Osteoblast (primary cell): ENCODE results near the gene SMARCA4. TPM values are rescaled to one million over a fixed set of nuclear protein-coding genes. Genes with fewer than 3 reads are reported as not detected.
"Not testable (repeated sequence)": the region's sequence is repeated elsewhere in the genome, so short reads cannot be mapped to it uniquely, and the experiment has no call there.

Experiments used
- DNase-seq: peaks from one replicate; pipeline ENCODE4 v3.0.0; 2011; ENCODE audit warnings: low spot score, mixed read lengths; ENCODE audit not compliant: insufficient read length; ENCODE audit errors: missing footprints
- H2AFZ ChIP-seq: 2 replicates; pipeline ENCODE4 v1.6.0; 2011; ENCODE audit warnings: mild to moderate bottlenecking, low read length
- H3K27ac ChIP-seq: 2 replicates; pipeline ENCODE4 v1.5.1; 2011; ENCODE audit warnings: mild to moderate bottlenecking, low read depth, low read length, moderate library complexity
- H3K27me3 ChIP-seq: 2 replicates; pipeline ENCODE4 v1.6.0; 2012; ENCODE audit warnings: mild to moderate bottlenecking, control low read depth, inconsistent platforms, low read length, moderate library complexity; ENCODE audit not compliant: insufficient read depth
- H3K36me3 ChIP-seq: 2 replicates; pipeline ENCODE4 v1.5.1; 2011; ENCODE audit warnings: mild to moderate bottlenecking, low read length, control low read depth, moderate library complexity; ENCODE audit not compliant: insufficient read depth
- H3K4me1 ChIP-seq: 2 replicates; pipeline ENCODE4 v1.5.1; 2011; ENCODE audit warnings: mild to moderate bottlenecking, low read length, control low read depth, moderate library complexity; ENCODE audit not compliant: insufficient read depth
- H3K4me2 ChIP-seq: 2 replicates; pipeline ENCODE4 v1.6.0; 2011; ENCODE audit warnings: mild to moderate bottlenecking, low read length; ENCODE audit not compliant: insufficient read depth
- H3K4me3 ChIP-seq: fragments of 200-600 bp; sonication (generic); 3 replicates; pipeline ENCODE4 v1.5.1; 2012; ENCODE audit warnings: mild to moderate bottlenecking, low read length, inconsistent platforms; ENCODE audit not compliant: insufficient read depth
- H3K79me2 ChIP-seq: 2 replicates; pipeline ENCODE4 v1.6.0; 2012; ENCODE audit warnings: mild to moderate bottlenecking, low read length, control low read depth, inconsistent platforms; ENCODE audit not compliant: insufficient read depth
- H3K9me3 ChIP-seq: 2 replicates; pipeline ENCODE4 v1.5.1; 2011; ENCODE audit warnings: low read depth, low read length, control low read depth
- H4K20me1 ChIP-seq: 2 replicates; pipeline ENCODE4 v1.6.0; 2012; ENCODE audit warnings: mild to moderate bottlenecking, low read length, control low read depth; ENCODE audit not compliant: insufficient read depth
- CTCF ChIP-seq: IDR thresholded peaks from 2 replicates; pipeline ENCODE4 v1.5.1; 2011; ENCODE audit warnings: mild to moderate bottlenecking, low read depth, low read length, moderate library complexity; ENCODE audit errors: extremely low read depth
- total RNA-seq: library from RNA; depleted of rRNA; stranded (reverse); fragments of >200 nt; gene quantifications from 2 replicates; pipeline ENCODE4 v1.2.3, GENCODE V29; 2012

The SMARCA4 gene
- total RNA-seq, 1 donor: 52.8 TPM

GRCh38 chr19:10991521-10992081, 30.8 kb downstream of the SMARCA4 start:
- Histone ChIP-seq H3K36me3 (peaks cover 59% of the 10 kb centered on the region), H3K4me2 (no peak overlapping the region), H2AFZ (no peak overlapping the region), H3K79me2 (peaks cover 4% of the 10 kb centered on the region), H4K20me1 (no peaks in the 10 kb centered on the region), H3K9me3 (no peaks in the 10 kb centered on the region), H3K4me1 (no peaks in the 10 kb centered on the region), H3K4me3 (no peak overlapping the region), H3K27me3 (no peaks in the 10 kb centered on the region), H3K27ac (no peak overlapping the region)
- no peak for TF ChIP-seq CTCF
- peak; percentile 49 for DNase-seq

GRCh38 chr19:10992174-10992573, 31.3 kb downstream of the SMARCA4 start:
- not testable (repeated sequence) for H3K27me3 ChIP-seq, H4K20me1 ChIP-seq, H3K79me2 ChIP-seq, H3K4me2 ChIP-seq, H3K4me1 ChIP-seq, DNase-seq, H2AFZ ChIP-seq, H3K9me3 ChIP-seq, H3K4me3 ChIP-seq, H3K27ac ChIP-seq
- peaks cover 62% of the 10 kb centered on the region for H3K36me3 ChIP-seq

- Histone ChIP-seq H3K79me2 (peaks cover 4% of the 10 kb centered on the region), H3K4me2 (no peak overlapping the region), H3K36me3 (peaks cover 66% of the 10 kb centered on the region), H3K27me3 (no peaks in the 10 kb centered on the region), H3K4me1 (peaks cover 9% of the 10 kb centered on the region), H4K20me1 (peaks cover 12% of the 10 kb centered on the region), H3K27ac (no peak overlapping the region), H3K9me3 (no peaks in the 10 kb centered on the region), H3K4me3 (no peak overlapping the region), H2AFZ (no peak overlapping the region)
- peak; percentile 38 for DNase-seq
- TF ChIP-seq CTCF: no peak
Measured at GRCh38 chr19:10995926-10996600, 35.2 kb downstream of the SMARCA4 start.

GRCh38 chr19:10998045-10998533, 37.3 kb downstream of the SMARCA4 start:
- TF ChIP-seq CTCF: no peak
- peak; percentile 59 for DNase-seq
- Histone ChIP-seq H3K4me3 (no peak overlapping the region), H3K4me2 (no peak overlapping the region), H3K27ac (no peak overlapping the region), H2AFZ (no peak overlapping the region), H4K20me1 (peaks cover 12% of the 10 kb centered on the region), H3K27me3 (no peaks in the 10 kb centered on the region), H3K9me3 (no peaks in the 10 kb centered on the region), H3K79me2 (no peaks in the 10 kb centered on the region), H3K4me1 (peaks cover 9% of the 10 kb centered on the region), H3K36me3 (peaks cover 68% of the 10 kb centered on the region)
